Fibroblast of gingiva (primary cell): ENCODE measurements around the gene NAA16.
A peak's percentile ranks its signal among the peaks of the same experiment; 100 is the strongest.
"Not testable (repeated sequence)": the region's sequence is repeated elsewhere in the genome, so short reads cannot be mapped to it uniquely, and the experiment has no call there.

Experiments
- DNase-seq: peaks from one replicate; pipeline ENCODE4 v3.0.0-alpha.2; 2011; ENCODE audit warnings: low read depth

NAA16 gene

GRCh38 chr13:41310963-41311405 lies at the start of gene NAA16:
Gene NAA16, plus strand, starts transcription at chr13:41311267. Its CDS starts 262 bp downstream, at chr13:41311529.
- peak; percentile 89 for DNase-seq

- peak; percentile 67 for DNase-seq
Measured at GRCh38 chr13:41263261-41263971, 47.7 kb upstream of the NAA16 start, which contains the start of gene MTRF1. Gene MTRF1, minus strand, starts transcription at chr13:41263576. Its CDS starts 2,669 bp downstream, at chr13:41260907.

- DNase-seq: peak; percentile 41
Measured at GRCh38 chr13:41267106-41267505, 44.0 kb upstream of the NAA16 start.

- no peak for DNase-seq
Measured at GRCh38 chr13:41268764-41269163, 42.3 kb upstream of the NAA16 start.

- DNase-seq: no peak
Measured at GRCh38 chr13:41271456-41272285, 39.4 kb upstream of the NAA16 start.

GRCh38 chr13:41273831-41274441 lies 37.1 kb upstream of the NAA16 start:
- DNase-seq: no peak

GRCh38 chr13:41274881-41275280 lies 36.2 kb upstream of the NAA16 start:
- DNase-seq: peak; percentile 6

GRCh38 chr13:41276824-41277223 lies 34.2 kb upstream of the NAA16 start:
- no peak for DNase-seq

GRCh38 chr13:41279156-41279555 lies 31.9 kb upstream of the NAA16 start:
- not testable (repeated sequence) for DNase-seq

GRCh38 chr13:41282129-41282571 lies 28.9 kb upstream of the NAA16 start:
- no peak for DNase-seq

GRCh38 chr13:41284512-41285288 lies 26.4 kb upstream of the NAA16 start:
- peak; percentile 97 for DNase-seq

- DNase-seq: no peak
Measured at GRCh38 chr13:41286370-41286769, 24.7 kb upstream of the NAA16 start.

GRCh38 chr13:41289463-41289881 lies 21.6 kb upstream of the NAA16 start:
- DNase-seq: no peak

- DNase-seq: no peak
Measured at GRCh38 chr13:41291246-41291645, 19.8 kb upstream of the NAA16 start.

- no peak for DNase-seq
Measured at GRCh38 chr13:41293272-41293671, 17.8 kb upstream of the NAA16 start.

- DNase-seq: no peak
Measured at GRCh38 chr13:41294914-41295313, 16.2 kb upstream of the NAA16 start.

- DNase-seq: no peak
Measured at GRCh38 chr13:41295973-41296372, 15.1 kb upstream of the NAA16 start.

GRCh38 chr13:41296879-41297646 lies 14.0 kb upstream of the NAA16 start:
- no peak for DNase-seq

- no peak for DNase-seq
Measured at GRCh38 chr13:41299316-41300094, 11.6 kb upstream of the NAA16 start.

GRCh38 chr13:41302743-41303142 lies 8.3 kb upstream of the NAA16 start:
- no peak for DNase-seq
